Measurements from ENCODE around the gene OTOF. TPM values are rescaled to one million over a fixed set of nuclear protein-coding genes. Genes with fewer than 3 reads are reported as not detected.

The OTOF gene
- total and polyA plus RNA-seq, 2 of the 13 experiments (the other 11 are each of a cell fraction or from before 2014, with no cell fraction given): 0.04 TPM; not detected in 1

DNA sequence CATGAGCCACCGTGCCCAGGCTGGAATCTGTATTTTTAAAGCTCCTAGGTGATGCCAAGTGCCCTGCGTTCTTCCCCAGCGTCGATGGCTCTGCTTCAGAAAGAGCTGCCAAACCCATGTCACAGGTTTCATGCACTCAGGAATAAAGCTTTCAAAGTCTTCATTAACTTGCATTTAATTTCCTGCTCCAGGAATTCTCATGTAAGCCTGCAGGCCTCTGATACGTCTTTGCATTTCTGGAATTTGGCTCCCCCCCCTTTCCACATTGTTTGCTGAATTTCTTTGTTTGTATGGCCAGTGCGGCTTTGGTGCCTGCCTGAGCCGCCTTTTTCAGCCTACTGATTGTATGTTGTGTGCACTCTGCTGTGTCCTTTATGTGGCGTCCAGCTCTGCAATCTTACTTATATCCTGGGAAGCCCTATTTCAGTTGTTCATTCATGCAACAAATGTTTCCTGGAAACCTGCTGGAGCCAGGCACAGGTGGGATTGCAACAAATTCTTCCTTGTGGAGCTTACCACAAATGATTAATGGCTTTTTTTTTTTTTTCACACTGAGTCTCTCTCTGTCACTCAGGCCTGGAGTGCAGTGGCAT is 17.9 kb upstream of the OTOF start:
- BruUV-seq (replicated peaks): no TSS peak
- FAIRE-seq (no peak), DNase-seq (ENCODE audit: low spot score) (peak; percentile 30), ATAC-seq (peak; percentile 43; the same call in 2 of the 3 replicates)
- TF ChIP-seq, protein P1, sequence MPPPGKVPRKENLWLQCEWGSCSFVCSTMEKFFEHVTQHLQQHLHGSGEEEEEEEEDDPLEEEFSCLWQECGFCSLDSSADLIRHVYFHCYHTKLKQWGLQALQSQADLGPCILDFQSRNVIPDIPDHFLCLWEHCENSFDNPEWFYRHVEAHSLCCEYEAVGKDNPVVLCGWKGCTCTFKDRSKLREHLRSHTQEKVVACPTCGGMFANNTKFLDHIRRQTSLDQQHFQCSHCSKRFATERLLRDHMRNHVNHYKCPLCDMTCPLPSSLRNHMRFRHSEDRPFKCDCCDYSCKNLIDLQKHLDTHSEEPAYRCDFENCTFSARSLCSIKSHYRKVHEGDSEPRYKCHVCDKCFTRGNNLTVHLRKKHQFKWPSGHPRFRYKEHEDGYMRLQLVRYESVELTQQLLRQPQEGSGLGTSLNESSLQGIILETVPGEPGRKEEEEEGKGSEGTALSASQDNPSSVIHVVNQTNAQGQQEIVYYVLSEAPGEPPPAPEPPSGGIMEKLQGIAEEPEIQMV (CRISPR knock-in tag; IDR thresholded peaks at IDR 0.05; ENCODE audit: low read depth): no peak
- TF ChIP-seq, protein P2, sequence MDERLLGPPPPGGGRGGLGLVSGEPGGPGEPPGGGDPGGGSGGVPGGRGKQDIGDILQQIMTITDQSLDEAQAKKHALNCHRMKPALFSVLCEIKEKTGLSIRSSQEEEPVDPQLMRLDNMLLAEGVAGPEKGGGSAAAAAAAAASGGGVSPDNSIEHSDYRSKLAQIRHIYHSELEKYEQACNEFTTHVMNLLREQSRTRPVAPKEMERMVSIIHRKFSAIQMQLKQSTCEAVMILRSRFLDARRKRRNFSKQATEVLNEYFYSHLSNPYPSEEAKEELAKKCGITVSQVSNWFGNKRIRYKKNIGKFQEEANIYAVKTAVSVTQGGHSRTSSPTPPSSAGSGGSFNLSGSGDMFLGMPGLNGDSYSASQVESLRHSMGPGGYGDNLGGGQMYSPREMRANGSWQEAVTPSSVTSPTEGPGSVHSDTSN (CRISPR knock-in tag; IDR thresholded peaks at IDR 0.05): no peak
- no peak for TF ChIP-seq RBFOX2 (IDR thresholded peaks at IDR 0.05; ENCODE audit: low read depth, low read length)
- TF ChIP-seq ZNF891 (CRISPR knock-in tag; IDR thresholded peaks at IDR 0.05): no peak
- no peaks in the 10 kb centered on the region for H3K79me2 ChIP-seq (ENCODE audit: insufficient read depth, low read length)
- CTCF ChIA-PET (ENCODE audit: low intra/inter-chr PET ratio, low total read pairs): no interaction called here
- no peak overlapping the region for H3K4me3 ChIP-seq (replicated peaks in 1 of 3; ENCODE audit: insufficient read depth in 1 of 3, low read depth in 2 of 3, low read length in 3 of 3)
- H3K27me3 ChIP-seq (ENCODE audit: control insufficient read depth in 1 of 2, insufficient read depth in 2 of 2, low read length in 2 of 2): peaks cover 3 to 89% of the 10 kb centered on the region in 2 experiments; a peak in 4 of 5 replicates
- WGBS (ENCODE audit: low lambda C conversion rate): 24% methylated on average over 8 of the region's 8 CpGs
- in situ Hi-C loops (cut with HindIII; ENCODE audit: extremely low pct_ligation_motif_present, low pct_unique_long_range_greater_than_20kb) (no loop called here), intact Hi-C loops (cut with micrococcal nuclease; ENCODE audit: unreplicated experiment) (loop anchor here (10.0 kb wide), 1 partner anchor 79 kb away; no protein-coding TSS in a partner anchor)
- no peak overlapping the region for H2AFZ ChIP-seq (ENCODE audit: low read length)
- no peak overlapping the region for H3K4me2 ChIP-seq (ENCODE audit: low read depth, low read length)
- no peaks in the 10 kb centered on the region for H4K20me1 ChIP-seq (ENCODE audit: insufficient read depth, low read length)
- H3K4me1 ChIP-seq (ENCODE audit: insufficient read depth, low read length): no peaks in the 10 kb centered on the region
- H3K9me3 ChIP-seq (ENCODE audit: low read length): no peaks in the 10 kb centered on the region
- H3K36me3 ChIP-seq (replicated peaks in 1 of 2; ENCODE audit: control insufficient read depth in 1 of 2, insufficient read depth in 2 of 2, low read length in 2 of 2): no peaks in the 10 kb centered on the region
- H3K9ac ChIP-seq (ENCODE audit: insufficient read depth, low read depth, low read length): no peak overlapping the region
- POLR2A ChIA-PET: no interaction called here
- H3K27ac ChIP-seq (ENCODE audit: extremely low read length, insufficient read depth, low read length): no peak overlapping the region

DNA sequence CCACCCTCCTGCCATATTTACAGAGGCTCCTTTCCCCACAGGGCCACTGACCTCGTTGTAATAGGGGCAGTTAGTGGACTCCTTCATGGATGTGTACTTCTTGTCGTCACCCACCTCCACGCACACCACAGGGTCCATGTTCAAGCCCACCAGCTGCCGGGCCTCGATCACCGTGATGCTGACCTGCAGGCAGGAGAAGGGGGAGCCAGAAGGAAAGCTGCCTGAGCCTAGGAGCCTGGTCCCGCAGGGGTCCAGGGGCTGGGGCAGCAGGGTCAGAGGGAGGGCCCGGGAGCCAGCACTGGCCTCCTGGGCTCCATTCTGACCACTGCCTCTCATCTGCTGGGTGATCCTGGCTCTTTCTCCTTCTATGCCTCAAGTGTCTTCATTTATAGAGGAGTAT is 17.0 kb upstream of the OTOF start:
- POLR2A ChIA-PET: no interaction called here
- DNase-seq (ENCODE audit: low spot score): no peak
- intact Hi-C loops (cut with micrococcal nuclease; ENCODE audit: unreplicated experiment): loop anchor here (10.0 kb wide), 1 partner anchor 80 kb away; no protein-coding TSS in a partner anchor
- TF ChIP-seq ZNF235 (CRISPR knock-in tag; IDR thresholded peaks at IDR 0.05; ENCODE audit: borderline replicate concordance) (no peak), SCMH1 (CRISPR knock-in tag; IDR thresholded peaks at IDR 0.05; ENCODE audit: borderline replicate concordance) (no peak), KDM4B (CRISPR knock-in tag; IDR thresholded peaks at IDR 0.05) (no peak), SRF (IDR thresholded peaks at IDR 0.05; ENCODE audit: low read depth, low read length) (no peak)
- TF ChIP-seq, protein P3, sequence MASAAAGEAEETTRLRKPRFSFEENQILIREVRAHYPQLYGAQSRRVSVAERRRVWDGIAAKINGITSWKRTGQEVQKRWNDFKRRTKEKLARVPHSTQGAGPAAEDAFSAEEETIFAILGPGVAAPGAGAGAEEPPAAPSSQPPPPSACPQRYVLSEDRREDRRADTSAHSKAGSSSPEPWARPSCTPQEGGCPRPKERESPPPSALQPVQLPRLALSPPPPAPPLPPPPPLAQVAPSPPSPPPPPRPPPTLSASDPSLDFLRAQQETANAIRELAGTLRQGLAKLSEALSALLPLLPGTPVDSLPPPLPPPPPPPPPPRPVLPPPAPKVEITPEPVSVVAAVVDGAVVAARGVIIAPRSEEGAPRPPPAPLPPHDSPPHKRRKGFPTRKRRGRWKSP (CRISPR knock-in tag; IDR thresholded peaks at IDR 0.05): no peak

More for the DNA sequence above, 17.0 kb upstream of the OTOF start:
- no TSS peak for BruUV-seq (replicated peaks)
- Histone ChIP-seq H2AFZ (ENCODE audit: low read length) (no peak overlapping the region), H4K20me1 (ENCODE audit: insufficient read depth, low read length) (no peaks in the 10 kb centered on the region), H3K9ac (ENCODE audit: insufficient read depth, low read depth, low read length) (no peak overlapping the region), H3K9me3 (ENCODE audit: low read length) (no peaks in the 10 kb centered on the region), H3K4me1 (ENCODE audit: insufficient read depth, low read length) (no peaks in the 10 kb centered on the region), H3K4me3 (replicated peaks in 1 of 3; ENCODE audit: insufficient read depth in 1 of 3, low read depth in 2 of 3, low read length in 3 of 3) (no peak overlapping the region), H3K79me2 (ENCODE audit: insufficient read depth, low read length) (no peaks in the 10 kb centered on the region), H3K27ac (ENCODE audit: extremely low read length, insufficient read depth, low read length) (no peak overlapping the region), H3K27me3 (ENCODE audit: control insufficient read depth in 1 of 2, insufficient read depth in 2 of 2, low read length in 2 of 2) (peaks cover 1 to 88% of the 10 kb centered on the region in 2 experiments; a peak in 4 of 5 replicates), H3K4me2 (ENCODE audit: low read depth, low read length) (no peak overlapping the region), H3K36me3 (replicated peaks in 1 of 2; ENCODE audit: control insufficient read depth in 1 of 2, insufficient read depth in 2 of 2, low read length in 2 of 2) (no peaks in the 10 kb centered on the region)
- 20% methylated on average over 4 of the region's 8 CpGs for WGBS (ENCODE audit: low lambda C conversion rate)
- FAIRE-seq: no peak
- in situ Hi-C loops (cut with HindIII; ENCODE audit: extremely low pct_ligation_motif_present, low pct_unique_long_range_greater_than_20kb): no loop called here
- ATAC-seq: no peak
- CTCF ChIA-PET (ENCODE audit: low intra/inter-chr PET ratio, low total read pairs): no interaction called here

Data from HepG2 (cell line).